GOT3 (cell line): ENCODE data around the gene FAHD2B.
"Not testable (repeated sequence)": the region's sequence is repeated elsewhere in the genome, so short reads cannot be mapped to it uniquely, and the experiment has no call there.

ENCODE experiments used
- DNase-seq: peaks from one replicate; lab custom pipeline; 2025; ENCODE audit warnings: mixed read lengths; lab: John Stamatoyannopoulos, UW

Gene FAHD2B, protein sequence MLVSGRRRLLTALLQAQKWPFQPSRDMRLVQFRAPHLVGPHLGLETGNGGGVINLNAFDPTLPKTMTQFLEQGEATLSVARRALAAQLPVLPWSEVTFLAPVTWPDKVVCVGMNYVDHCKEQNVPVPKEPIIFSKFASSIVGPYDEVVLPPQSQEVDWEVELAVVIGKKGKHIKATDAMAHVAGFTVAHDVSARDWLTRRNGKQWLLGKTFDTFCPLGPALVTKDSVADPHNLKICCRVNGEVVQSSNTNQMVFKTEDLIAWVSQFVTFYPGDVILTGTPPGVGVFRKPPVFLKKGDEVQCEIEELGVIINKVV

DNA sequence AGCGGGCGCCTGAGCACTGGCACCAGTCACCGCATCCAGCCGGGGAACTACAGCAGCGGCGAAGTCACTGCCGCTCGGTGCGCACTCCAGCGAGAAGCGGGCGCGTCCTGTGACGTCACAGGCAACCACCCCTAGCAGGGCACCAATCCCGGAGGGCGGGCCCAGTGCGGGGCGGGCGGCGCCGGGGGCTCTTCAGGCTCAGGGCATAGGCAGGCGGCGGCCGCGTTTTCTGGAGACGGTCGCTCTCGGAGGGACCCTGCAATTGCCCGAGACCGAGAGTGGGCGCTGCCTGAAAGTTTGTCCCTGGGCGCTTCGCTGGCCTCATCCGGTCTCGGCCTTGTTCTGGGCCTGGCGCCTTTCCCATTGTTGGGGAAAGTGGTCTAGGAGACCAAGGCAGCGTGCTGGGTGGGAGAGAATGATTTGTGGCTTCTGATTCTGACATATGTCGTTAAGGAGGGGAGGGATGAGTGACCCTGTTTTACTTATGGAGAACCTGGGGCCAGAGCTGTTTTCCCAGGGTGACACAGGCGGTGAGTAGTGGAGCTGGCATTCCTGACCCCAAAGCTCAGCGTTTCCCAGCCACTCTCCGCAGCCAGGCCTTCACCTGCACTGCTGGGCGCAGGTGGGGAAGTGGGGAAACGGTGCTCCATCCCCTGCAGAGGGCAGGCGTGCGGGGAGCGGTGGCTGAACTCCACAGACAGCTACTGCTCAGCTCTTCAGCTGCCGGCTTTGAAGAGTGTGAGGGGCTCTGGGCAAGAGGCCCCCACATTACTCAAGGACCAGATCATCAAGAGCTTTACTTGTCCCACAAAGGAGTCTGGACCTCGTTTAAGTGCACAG, at the start of gene FAHD2B:
FAHD2B (minus strand) TSS at position 111 of the 840 bp plus-strand sequence. CDS start 3,176 bp downstream, outside the sequence.
- DNase-seq = not testable (repeated sequence)

GRCh38 chr2:97144016-97144415, 49.3 kb upstream of the FAHD2B start:
- not testable (repeated sequence) for DNase-seq

- DNase-seq = not testable (repeated sequence)
Observed at GRCh38 chr2:97129090-97129489, 34.4 kb upstream of the FAHD2B start.

GRCh38 chr2:97113882-97114255, 19.2 kb upstream of the FAHD2B start:
- not testable (repeated sequence) for DNase-seq

GRCh38 chr2:97113050-97113881, 18.6 kb upstream of the FAHD2B start, which contains the start of gene ANKRD36:
ANKRD36 (plus strand) TSS chr2:97113153; CDS start chr2:97113740, 587 bp downstream.
- not testable (repeated sequence) for DNase-seq

- DNase-seq = not testable (repeated sequence)
Observed at GRCh38 chr2:97112320-97113049, 17.8 kb upstream of the FAHD2B start.

DNA sequence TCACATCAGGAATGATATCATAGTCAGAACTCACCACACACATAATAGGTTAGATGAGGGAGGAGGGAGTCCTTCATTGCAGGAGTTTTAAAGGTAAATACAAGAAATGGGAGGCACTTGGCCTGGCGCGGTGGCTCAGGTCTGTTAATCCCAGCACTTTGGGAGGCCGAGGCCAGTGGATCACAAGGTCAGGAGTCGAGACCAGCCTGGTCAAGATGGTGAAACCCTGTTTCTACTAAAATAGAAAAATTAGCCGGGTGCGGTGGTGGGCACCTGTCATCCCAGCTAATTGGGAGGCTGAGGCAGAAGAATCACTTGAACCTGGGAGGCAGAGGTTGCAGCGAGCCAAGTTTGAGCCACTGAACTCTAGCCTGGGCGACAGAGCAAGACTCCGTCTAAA, 16.6 kb upstream of the FAHD2B start:
- not testable (repeated sequence) for DNase-seq

- not testable (repeated sequence) for DNase-seq
Observed at GRCh38 chr2:97106878-97107277, 12.2 kb upstream of the FAHD2B start.

DNA sequence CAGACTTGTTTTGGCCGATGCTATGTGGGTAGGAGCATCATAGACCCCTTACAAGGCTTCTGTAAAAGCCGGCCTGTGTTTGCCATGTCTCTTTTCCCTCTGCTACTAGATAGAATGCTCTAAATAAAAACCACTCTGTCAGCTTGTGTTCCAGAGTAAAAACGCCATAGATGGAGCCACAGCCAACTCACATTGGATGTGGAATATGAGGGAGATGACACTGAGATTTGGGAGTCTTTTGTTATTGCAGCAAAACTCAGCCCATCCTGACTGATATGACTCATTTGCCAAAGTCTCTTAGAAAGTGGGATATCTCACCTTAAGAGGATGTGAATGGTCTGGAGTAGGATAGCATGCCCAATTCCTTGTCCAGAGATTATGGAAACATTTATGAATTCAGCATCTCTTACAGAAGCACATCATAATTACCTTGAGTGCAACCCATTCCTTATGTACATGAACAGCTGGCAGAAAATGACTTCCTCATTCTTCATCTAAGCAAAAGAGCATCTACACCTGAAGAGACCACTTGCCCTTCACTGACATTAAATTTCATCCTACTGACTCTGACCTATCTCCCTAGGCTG, 4.2 kb upstream of the FAHD2B start:
- DNase-seq = not testable (repeated sequence)

DNA sequence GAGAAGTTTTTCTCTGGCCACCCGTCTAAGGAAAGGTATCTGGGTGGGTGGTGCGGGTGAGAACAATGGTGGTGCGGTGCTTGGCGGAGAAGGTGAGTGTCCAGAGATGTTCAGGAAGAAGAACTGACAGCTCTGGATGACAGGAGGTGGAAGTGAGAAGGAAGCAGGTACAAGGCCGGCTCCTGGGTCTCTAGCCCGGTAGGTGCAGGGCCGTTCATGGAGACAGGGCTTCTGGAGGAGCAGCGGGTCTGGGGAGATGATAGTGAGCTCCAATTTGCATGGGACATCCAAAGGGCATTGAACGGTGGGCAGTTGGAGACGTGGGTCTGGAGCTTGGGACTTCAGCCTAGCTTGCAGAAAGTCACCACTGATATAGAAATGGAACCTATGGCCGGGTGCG, 979 bp upstream of the FAHD2B start:
- DNase-seq = no peak

- not testable (repeated sequence) for DNase-seq
Observed at GRCh38 chr2:97093983-97094771, 505 bp downstream of the FAHD2B start.

DNA sequence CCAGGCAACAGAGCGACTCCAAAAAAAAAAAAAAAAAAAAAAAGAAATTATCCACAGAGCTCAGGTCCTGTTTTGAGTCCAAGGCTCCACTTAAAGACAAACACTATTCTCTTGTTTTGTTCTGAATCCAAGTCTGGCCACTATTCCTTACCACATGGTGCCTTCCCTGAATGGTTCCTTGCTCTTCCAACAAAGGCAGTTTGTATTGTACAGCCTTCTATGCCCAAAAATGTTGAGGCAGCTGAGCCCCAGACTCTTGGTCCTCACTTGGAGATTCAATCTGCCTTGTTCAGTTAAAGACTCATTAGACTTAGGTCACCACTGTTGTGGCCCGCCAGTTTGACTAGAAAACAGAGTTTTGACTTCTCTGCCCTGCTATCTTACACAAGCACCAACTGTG, 1.7 kb downstream of the FAHD2B start:
- DNase-seq = not testable (repeated sequence)

GRCh38 chr2:97088706-97089105, 6.0 kb downstream of the FAHD2B start:
- not testable (repeated sequence) for DNase-seq

DNA sequence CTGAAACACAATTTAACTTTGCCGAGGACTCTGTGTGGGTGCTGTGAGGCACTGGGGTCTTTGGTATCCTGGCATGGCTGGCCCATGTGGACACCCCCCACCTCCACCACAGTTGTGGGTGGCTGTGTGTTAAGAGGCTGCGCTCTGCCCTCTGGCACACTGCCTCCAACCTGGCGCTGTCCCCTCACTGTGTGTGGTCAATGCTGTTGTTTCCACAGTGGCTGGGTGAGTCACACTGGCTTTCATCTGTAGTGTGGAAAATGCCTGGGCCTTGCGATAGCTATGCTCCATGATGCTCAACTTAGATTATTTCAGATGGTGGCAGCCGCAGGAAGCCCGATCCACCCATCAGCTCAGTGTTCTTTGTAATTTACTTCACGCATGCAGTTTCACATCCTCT, 9.6 kb downstream of the FAHD2B start:
- not testable (repeated sequence) for DNase-seq

GRCh38 chr2:97083516-97083915, 11.2 kb downstream of the FAHD2B start:
- DNase-seq = not testable (repeated sequence)

- not testable (repeated sequence) for DNase-seq
Observed at GRCh38 chr2:97082206-97082605, 12.5 kb downstream of the FAHD2B start.

GRCh38 chr2:97080855-97081254, 13.8 kb downstream of the FAHD2B start:
- DNase-seq = not testable (repeated sequence)

GRCh38 chr2:97077213-97077612, 17.5 kb downstream of the FAHD2B start:
- not testable (repeated sequence) for DNase-seq

- DNase-seq = not testable (repeated sequence)
Observed at GRCh38 chr2:97070915-97071314, 23.8 kb downstream of the FAHD2B start.

- DNase-seq = not testable (repeated sequence)
Observed at GRCh38 chr2:97068722-97069121, 26.0 kb downstream of the FAHD2B start.
